Measurements from ENCODE around the gene GCH1. TPM values are rescaled to one million over a fixed set of nuclear protein-coding genes. Genes with fewer than 3 reads are reported as not detected.

Gene GCH1
- polyA plus RNA-seq, 1 donor from 2014 or later, result 4.9 TPM

GRCh38 chr14:54794159-54794558, 108.5 kb downstream of the GCH1 start:
- Histone ChIP-seq H4K20me1 (ENCODE audit: insufficient read depth) (no peaks in the 10 kb centered on the region), H3K27ac (ENCODE audit: low read length) (no peak overlapping the region), H3K79me2 (replicated peaks; ENCODE audit: insufficient read depth, low read length) (no peaks in the 10 kb centered on the region), H3K4me2 (ENCODE audit: low read length) (no peak overlapping the region), H3K9me2 (ENCODE audit: insufficient read depth, low read length) (no peaks in the 10 kb centered on the region), H3K36me3 (ENCODE audit: insufficient read depth, low read length) (no peaks in the 10 kb centered on the region), H3F3A (ENCODE audit: insufficient read depth, low read length, poor library complexity, severe bottlenecking) (no peaks in the 10 kb centered on the region), H3K4me3 (ENCODE audit: low read length) (no peak overlapping the region), H3K9ac (ENCODE audit: low read length) (no peak overlapping the region), H3K9me3 (ENCODE audit: low read length) (peaks cover 5% of the 10 kb centered on the region), H2AFZ (ENCODE audit: low read depth, low read length) (no peak overlapping the region), H3K27me3 (ENCODE audit: insufficient read depth, low read depth, low read length) (no peaks in the 10 kb centered on the region)
- TF ChIP-seq MXI1 (conservative IDR thresholded peaks at IDR 0.05; ENCODE audit: poor library complexity, severe bottlenecking), result no peak
- no peak for TF ChIP-seq RAD21 (conservative IDR thresholded peaks at IDR 0.05)
- no peak for TF ChIP-seq EZH2 (IDR thresholded peaks at IDR 0.05; ENCODE audit: borderline replicate concordance, insufficient read depth, low read length, poor library complexity, severe bottlenecking)
- no peak for TF ChIP-seq CTCF (IDR thresholded peaks at IDR 0.05; ENCODE audit: poor library complexity, severe bottlenecking)
- no peak for TF ChIP-seq EP300 (conservative IDR thresholded peaks at IDR 0.05; ENCODE audit: poor library complexity, severe bottlenecking)
- no peak for TF ChIP-seq TAF1 (IDR thresholded peaks at IDR 0.05; ENCODE audit: low read depth)
- no peak for TF ChIP-seq REST (IDR thresholded peaks at IDR 0.05; ENCODE audit: borderline replicate concordance)
- TF ChIP-seq SMC3 (conservative IDR thresholded peaks at IDR 0.05; ENCODE audit: poor library complexity), result no peak
- TF ChIP-seq POLR2AphosphoS5 (IDR thresholded peaks at IDR 0.05), result no peak

GRCh38 chr14:54792288-54792687, 110.3 kb downstream of the GCH1 start:
- no peaks in the 10 kb centered on the region for H4K20me1 ChIP-seq (ENCODE audit: insufficient read depth)
- no peaks in the 10 kb centered on the region for H3F3A ChIP-seq (ENCODE audit: insufficient read depth, low read length, poor library complexity, severe bottlenecking)
- no peaks in the 10 kb centered on the region for H3K79me2 ChIP-seq (replicated peaks; ENCODE audit: insufficient read depth, low read length)
- no peak overlapping the region for H2AFZ ChIP-seq (ENCODE audit: low read depth, low read length)
- H3K27me3 ChIP-seq (ENCODE audit: insufficient read depth, low read depth, low read length), result no peaks in the 10 kb centered on the region
- no peak overlapping the region for H3K9ac ChIP-seq (ENCODE audit: low read length)
- no peak overlapping the region for H3K27ac ChIP-seq (ENCODE audit: low read length)
- H3K4me2 ChIP-seq (ENCODE audit: low read length), result no peak overlapping the region
- no peaks in the 10 kb centered on the region for H3K36me3 ChIP-seq (ENCODE audit: insufficient read depth, low read length)
- no peaks in the 10 kb centered on the region for H3K9me2 ChIP-seq (ENCODE audit: insufficient read depth, low read length)
- no peak overlapping the region for H3K4me3 ChIP-seq (ENCODE audit: low read length)
- no peak for TF ChIP-seq CTCF (IDR thresholded peaks at IDR 0.05; ENCODE audit: poor library complexity, severe bottlenecking)
- peaks cover 5% of the 10 kb centered on the region for H3K9me3 ChIP-seq (ENCODE audit: low read length)

Small RNA genes lying within 50 kb of the gene (small RNA-seq; reads per million reads assigned to genes)
- gene MIR4308 (0 reads per million in 3 experiments), gene RNU6ATAC9P (0 reads per million in 3 experiments)

Other genes starting within 250 kb of the GCH1 start
- 8.0 and 8.1 TPM in 2 replicates for gene WDHD1, start 124.3 kb upstream of the GCH1 start, polyA plus RNA-seq
- gene SOCS4, start 124.4 kb upstream of the GCH1 start, polyA plus RNA-seq, result 25.2 and 27.3 TPM in 2 replicates
- gene MAPK1IP1L, start 148.8 kb upstream of the GCH1 start, polyA plus RNA-seq, result 35.4 and 37.6 TPM in 2 replicates
- 0.12 TPM in 1 of 2 replicates, not detected in the other for gene LGALS3, start 226.4 kb upstream of the GCH1 start, polyA plus RNA-seq

All from neural cell (in vitro differentiated cells).